Activated CD4-positive, alpha-beta T cell treated with anti-CD3 and anti-CD28 coated beads, Interleukin-10, Interleukin-2, amounts not matched to agents 100 ng/mL and 50 ng/mL, durations not matched to agents 16 hours and 8 hours (primary cell): ENCODE results near the gene ASAP3.

ENCODE experiments used
- DNase-seq: peaks from one replicate; pipeline ENCODE4 v3.0.0-alpha.2; 2020

ASAP3 gene

GRCh38 chr1:23477359-23478144 lies 6.4 kb downstream of the ASAP3 start:
- DNase-seq, result no peak

DNA sequence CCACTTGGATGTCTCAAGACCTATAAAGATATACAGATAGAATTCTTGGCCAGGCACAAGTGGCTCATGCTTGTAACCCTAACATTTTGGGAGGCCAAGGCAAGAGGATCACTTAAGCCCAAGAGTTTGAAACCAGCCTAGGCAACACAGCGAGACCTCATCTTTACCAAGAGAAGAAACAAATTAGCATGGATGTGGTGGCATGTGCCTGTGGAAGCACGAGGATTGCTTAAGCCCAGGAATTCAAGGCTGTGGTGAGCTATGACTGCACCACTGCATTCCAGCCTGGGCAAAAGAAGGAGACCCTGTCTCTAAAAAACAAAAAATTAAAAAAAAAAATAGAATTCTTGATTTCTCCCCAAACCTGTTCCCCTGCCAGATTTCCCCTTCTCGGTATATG lies 8.3 kb downstream of the ASAP3 start:
- no peak for DNase-seq

- DNase-seq, result no peak
These were observed 8.8 kb downstream of the ASAP3 start for GRCh38 chr1:23475134-23475628.

- no peak for DNase-seq
These were observed 10.8 kb downstream of the ASAP3 start for GRCh38 chr1:23473037-23473800.

DNA sequence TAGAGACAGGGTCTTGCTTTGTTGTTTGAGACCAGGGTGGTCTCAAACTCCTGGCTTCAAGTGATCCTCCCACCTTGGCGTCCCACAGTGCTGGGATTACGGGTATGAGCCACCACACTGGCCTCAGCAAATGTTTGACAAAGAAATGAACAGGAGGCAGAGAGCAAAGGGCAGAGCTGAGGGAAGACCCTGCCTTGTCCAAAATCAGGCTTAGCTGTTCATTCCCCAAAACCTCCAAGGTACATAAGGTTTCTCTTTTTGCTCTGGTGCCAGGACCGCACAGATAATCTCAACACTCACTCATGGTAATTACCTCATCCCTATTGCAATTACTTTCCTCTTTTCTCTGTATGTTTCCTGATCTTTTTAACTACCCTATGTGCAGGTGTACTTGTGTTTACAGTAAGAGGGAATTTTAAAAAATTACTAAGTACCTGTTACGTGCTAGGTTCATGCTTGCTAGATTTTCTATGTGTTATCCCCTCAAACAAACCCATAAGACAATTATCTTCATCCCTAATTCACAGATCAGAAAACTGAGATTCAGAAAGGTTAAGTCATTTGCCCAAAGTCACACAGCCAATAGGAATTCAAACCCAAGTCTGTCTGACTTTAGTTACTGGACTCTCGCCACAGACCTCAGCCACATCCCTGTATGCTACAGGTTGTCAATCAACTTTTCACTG lies 11.5 kb downstream of the ASAP3 start:
- DNase-seq, result no peak

DNA sequence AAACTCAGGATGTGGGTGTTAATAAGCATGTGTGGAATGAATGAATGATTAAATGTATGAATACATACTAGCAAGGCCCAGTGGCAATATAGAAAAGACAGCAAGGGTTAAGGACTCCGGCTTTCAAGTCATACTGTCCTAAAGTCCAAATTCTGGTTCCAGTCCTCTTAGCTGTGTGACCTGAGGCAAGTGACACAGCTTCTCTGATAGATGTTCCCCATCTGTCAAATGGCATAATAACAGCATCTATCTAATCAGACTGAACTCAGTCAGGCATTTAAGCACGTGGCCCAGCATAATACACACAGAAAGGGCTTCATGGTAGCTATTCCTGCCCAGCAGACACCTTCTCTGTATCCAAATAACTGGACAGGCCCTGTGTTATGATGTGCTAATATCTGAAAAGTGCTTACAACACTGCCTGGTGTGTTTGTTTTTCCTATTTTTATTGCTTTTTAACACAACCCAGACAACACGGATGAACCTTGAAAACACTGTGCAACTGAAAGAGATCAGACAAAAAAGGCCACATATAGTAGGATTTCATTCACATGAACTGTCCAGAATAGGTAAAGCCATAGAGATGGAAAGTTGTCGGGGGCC lies 12.4 kb downstream of the ASAP3 start:
- DNase-seq, result no peak

GRCh38 chr1:23470282-23471070 lies 13.5 kb downstream of the ASAP3 start:
- DNase-seq, result no peak

DNA sequence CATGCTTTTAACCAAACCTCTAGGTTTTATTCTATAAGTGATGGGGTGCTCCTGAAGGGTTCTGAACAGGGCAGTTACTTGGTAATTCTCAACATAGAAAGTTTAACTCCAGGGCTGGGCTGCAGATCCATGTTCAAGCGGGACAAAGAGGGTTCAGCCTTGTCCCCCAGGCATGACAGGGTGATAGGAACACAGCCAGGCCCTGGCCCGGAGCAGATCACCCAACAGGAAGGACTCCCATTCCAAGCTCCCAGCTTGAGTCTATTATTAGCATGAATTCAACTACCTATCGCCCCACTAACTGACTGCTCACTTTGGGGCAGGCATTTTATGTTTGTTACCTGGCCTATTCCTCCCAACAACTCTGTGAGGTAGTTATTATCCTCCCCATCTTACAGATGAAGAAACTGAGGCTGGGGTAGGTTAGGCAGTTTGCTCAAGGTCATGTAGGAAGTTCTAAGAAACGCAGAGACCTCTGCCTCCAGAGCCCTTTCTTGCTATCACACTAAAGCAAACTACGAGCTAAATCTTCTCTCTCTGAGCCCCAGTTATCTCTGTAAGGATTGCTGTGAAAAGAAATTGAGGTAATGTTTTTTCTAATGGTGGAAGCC lies 14.5 kb downstream of the ASAP3 start:
- DNase-seq, result no peak

DNA sequence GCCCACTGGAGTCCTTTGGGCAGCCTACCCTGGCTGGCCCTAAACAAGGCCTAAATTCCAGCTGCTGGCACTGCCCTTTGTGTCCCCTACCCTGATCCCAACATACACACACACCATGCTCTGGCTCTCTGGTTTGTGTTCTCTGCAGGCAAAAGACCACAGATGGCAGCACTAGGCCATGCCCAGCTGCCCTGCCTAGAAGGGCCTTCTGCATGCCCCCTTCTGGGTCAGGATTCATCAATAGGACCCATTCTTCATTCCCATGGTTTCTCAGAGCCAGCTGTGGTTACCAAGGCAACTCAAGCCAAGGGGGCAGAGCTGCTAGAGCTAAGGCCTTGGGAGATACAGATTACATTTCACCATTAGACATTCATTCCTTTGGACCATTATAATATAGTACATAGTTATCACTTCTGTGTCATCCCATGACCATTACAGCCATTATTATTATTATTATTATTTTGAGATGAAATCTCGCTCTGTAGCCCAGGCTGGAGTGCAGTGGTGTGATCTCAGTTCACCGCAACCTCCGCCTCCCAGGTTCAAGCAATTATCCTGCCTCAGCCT lies 17.5 kb downstream of the ASAP3 start:
- DNase-seq, result no peak

DNA sequence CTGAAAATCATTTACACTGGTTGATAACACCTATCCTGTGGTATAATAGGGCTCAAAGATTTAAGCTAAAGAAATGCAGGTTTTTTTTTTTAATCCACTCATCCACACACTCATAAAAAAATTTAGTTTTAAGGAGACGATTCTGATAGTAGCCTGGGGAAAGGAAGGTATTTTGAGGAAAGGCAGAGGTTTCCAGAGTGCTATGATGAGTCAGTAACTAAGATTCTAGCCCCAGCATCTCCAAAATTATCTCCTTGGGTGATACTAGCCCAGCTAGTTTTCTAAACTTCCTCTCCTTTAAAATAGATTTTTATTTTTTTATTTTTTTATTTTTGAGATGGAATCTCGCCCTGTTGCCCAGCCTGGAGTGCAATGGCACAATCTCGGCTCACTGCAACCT lies 20.7 kb downstream of the ASAP3 start:
- DNase-seq, result no peak

- no peak for DNase-seq
These were observed 21.2 kb downstream of the ASAP3 start for GRCh38 chr1:23462766-23463165.

GRCh38 chr1:23461050-23461449 lies 22.9 kb downstream of the ASAP3 start:
- DNase-seq, result no peak

GRCh38 chr1:23460519-23460918 lies 23.5 kb downstream of the ASAP3 start:
- no peak for DNase-seq

- DNase-seq, result no peak
These were observed 24.6 kb downstream of the ASAP3 start for GRCh38 chr1:23459338-23459757.

- DNase-seq, result peak; percentile 14
These were observed 27.8 kb downstream of the ASAP3 start for GRCh38 chr1:23456226-23456625.

GRCh38 chr1:23453455-23454000 lies 30.5 kb downstream of the ASAP3 start:
- no peak for DNase-seq

- DNase-seq, result peak; percentile 24
These were observed 32.0 kb downstream of the ASAP3 start for GRCh38 chr1:23452011-23452411.

GRCh38 chr1:23451441-23451840 lies 32.5 kb downstream of the ASAP3 start:
- no peak for DNase-seq

GRCh38 chr1:23450894-23451293 lies 33.1 kb downstream of the ASAP3 start:
- DNase-seq, result no peak

- no peak for DNase-seq
These were observed 34.0 kb downstream of the ASAP3 start for GRCh38 chr1:23449958-23450357.

DNA sequence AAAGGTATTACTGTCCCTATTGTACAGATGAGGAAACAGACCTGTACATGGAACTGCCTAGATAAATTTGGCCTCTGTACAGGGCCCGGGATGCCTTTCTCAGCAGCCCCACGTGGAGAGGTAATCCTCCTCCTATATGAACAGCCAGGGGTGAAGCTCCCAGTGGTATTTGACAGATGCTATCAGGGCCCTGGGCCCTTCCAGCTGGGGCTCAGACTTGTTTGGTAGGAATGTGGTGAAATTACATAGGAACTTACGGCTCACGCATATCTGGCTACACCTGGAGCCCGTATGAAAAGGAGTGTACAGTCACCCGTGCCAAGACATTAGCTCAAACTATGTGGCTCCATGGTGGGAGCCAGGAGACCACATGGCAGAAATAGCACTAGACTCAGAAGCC lies 34.7 kb downstream of the ASAP3 start:
- no peak for DNase-seq
